ENCODE results near the gene MTCL3.

GRCh38 chr6:127518191-127518709 is 885 bp downstream of the MTCL3 start:
- TF ChIP-seq CTCF (IDR thresholded peaks at IDR 0.05) = no peak
- TF ChIP-seq ZFX (IDR thresholded peaks at IDR 0.05; ENCODE audit: borderline replicate concordance) = no peak
